GM12878 (cell line): Measurements from ENCODE around the gene FNDC11. TPM values are rescaled to one million over a fixed set of nuclear protein-coding genes. Genes with fewer than 3 reads are reported as not detected.

Experiments used
- ATAC-seq: fragments of 200-7000 bp; cut with Tn5 transposase; 3 replicates; pipeline ENCODE4 v1.9.1; 2020; ENCODE audit warnings: mild to moderate bottlenecking, moderate library complexity
- BruUV-seq: library from RNA; stranded (reverse); fragments of 400-500 nt; replicated peaks from 2 replicates; lab custom pipeline; 2021; lab: Mats Ljungman, UMichigan
- CTCF ChIA-PET: fragments of 300-600 bp; sonication (Branson Sonifier 250); formaldehyde crosslinking; extraction: SDS; loops from one replicate; lab custom pipeline; 2021; ENCODE audit warnings: inconsistent platforms; lab: Yijun Ruan, JAX
- POLR2A ChIA-PET: fragments of 350-600 bp; formaldehyde crosslinking; extraction: SDS; loops from one replicate; lab custom pipeline; 2021; ENCODE audit warnings: inconsistent platforms; lab: Charles Lee
- RAD21 ChIA-PET: fragments of 300-600 bp; sonication (Branson Sonifier 250); formaldehyde crosslinking; loops from one replicate; lab custom pipeline; 2023; ENCODE audit warnings: antibody characterized with exemption; ENCODE audit not compliant: unreplicated experiment; lab: Charles Lee
- SMC1A ChIA-PET: fragments of 300-600 bp; sonication (Branson Sonifier 250); formaldehyde crosslinking; loops from one replicate; lab custom pipeline; 2023; ENCODE audit not compliant: unreplicated experiment, uncharacterized antibody; lab: Charles Lee
- DNase-seq: peaks from one replicate; pipeline ENCODE4 v3.0.0-alpha.2; 2011; ENCODE audit warnings: low read depth, low spot score
- FAIRE-seq: peaks from 3 replicates; lab custom pipeline; 2011; peaks lifted over from hg19 to GRCh38; lab: Jason Lieb, UNC
- H2AFZ ChIP-seq: 2 replicates; pipeline ENCODE4 v1.6.0; 2011; ENCODE audit warnings: low read depth, low read length, control low read depth; ENCODE audit not compliant: control insufficient read depth
- H3K27ac ChIP-seq: 2 replicates; pipeline ENCODE4 v1.5.1; 2011; ENCODE audit warnings: control low read depth; ENCODE audit not compliant: control insufficient read depth, insufficient read depth
- H3K27me3 ChIP-seq, 2 experiments: replicated peaks in 1 of 2; 2 replicates each; pipeline versions ENCODE4 v1.6.0 to v1.6.1; 2011; ENCODE audit warnings: low read length in 1 of 2; ENCODE audit not compliant: control insufficient read depth in 2 of 2, insufficient read depth in 2 of 2
- H3K36me3 ChIP-seq, 2 experiments: 2 replicates each; pipeline ENCODE4 v1.5.1; 2011; ENCODE audit warnings: low read length in 1 of 2; ENCODE audit not compliant: control insufficient read depth in 2 of 2, insufficient read depth in 2 of 2
- H3K4me1 ChIP-seq: 2 replicates; pipeline ENCODE4 v1.6.1; 2011; ENCODE audit warnings: mild to moderate bottlenecking, low read length, moderate library complexity, mixed read lengths; ENCODE audit not compliant: control insufficient read depth, insufficient read depth
- H3K4me2 ChIP-seq: 2 replicates; pipeline ENCODE4 v1.6.0; 2011; ENCODE audit warnings: control low read depth; ENCODE audit not compliant: control insufficient read depth, insufficient read depth
- H3K4me3 ChIP-seq: fragments of 200-600 bp; sonication (generic); 2 replicates; pipeline ENCODE4 v1.5.1; 2016
- H3K79me2 ChIP-seq: 2 replicates; pipeline ENCODE4 v1.6.0; 2011; ENCODE audit warnings: low read length; ENCODE audit not compliant: control insufficient read depth, insufficient read depth
- H3K9ac ChIP-seq: 2 replicates; pipeline ENCODE4 v1.8.0; 2011; ENCODE audit warnings: low read length, control low read depth, mixed read lengths; ENCODE audit not compliant: control insufficient read depth, insufficient read depth
- H3K9me3 ChIP-seq: replicated peaks from 3 replicates; pipeline ENCODE4 v1.5.1; 2011; ENCODE audit warnings: mild to moderate bottlenecking, low read length; ENCODE audit not compliant: control insufficient read depth, insufficient read depth
- H4K20me1 ChIP-seq: 2 replicates; pipeline ENCODE4 v1.6.0; 2011; ENCODE audit not compliant: control insufficient read depth, insufficient read depth
- POLR2A ChIP-seq: IDR thresholded peaks from 2 replicates; pipeline ENCODE4 v1.6.1; 2011; ENCODE audit warnings: low read depth, mild to moderate bottlenecking, low read length
- WGBS: methylation state at CpG from one replicate; pipeline ENCODE4 v1.1.6; 2016; ENCODE audit warnings: low lambda C conversion rate; ENCODE audit not compliant: insufficient replicate concordance, insufficient coverage; ENCODE audit errors: missing lambda C conversion rate; 5-methylcytosine and 5-hydroxymethylcytosine counted together
- in situ Hi-C: fragments of 300-500 bp; cut with MboI; formaldehyde crosslinking; loops from 9 replicates; pipeline ENCODE4 v1.14.3; 2018; ENCODE audit warnings: mixed read lengths
- intact Hi-C: fragments of 100-400 bp; cut with micrococcal nuclease; formaldehyde crosslinking; loops from one replicate; pipeline ENCODE4 v1.14.2; 2022; ENCODE audit not compliant: unreplicated experiment
- polyA plus RNA-seq, 11 experiments: library from polyadenylated mRNA; depleted of rRNA in 4 of 11; unstranded in 6 of 11; stranded (reverse) in 5 of 11; fragments of >200 nt; fragmentation: Nextera tagmentation in 4 of 11; fragmentation: Illumina TruSeq in 1 of 11; extraction: Ambion mirVana in 4 of 11; extraction: Trizol in 1 of 11; gene quantifications; 1 replicate in 1 of 11; 2 replicates in 10 of 11; pipeline versions ENCODE4 v1.2.1 to v1.2.3, GENCODE V29; 2011 to 2016; ENCODE audit warnings: inconsistent platforms in 2 of 11, missing spikeins in 2 of 11, low read depth in 1 of 11
- total RNA-seq, 4 experiments: library from RNA; depleted of rRNA in 3 of 4; stranded (reverse); fragments of >200 nt in 3 of 4; fragmentation: Illumina TruSeq in 1 of 4; extraction: Trizol in 1 of 4; gene quantifications; 2 replicates each; pipeline versions ENCODE4 v1.2.1 to v1.2.3, GENCODE V29; 2013 to 2021
- TF ChIP-seq, protein P1 (sequence below): IDR thresholded peaks from 2 replicates; pipeline ENCODE4 v1.6.1; 2011; ENCODE audit warnings: mild to moderate bottlenecking, low read depth, low read length, moderate library complexity; ENCODE audit not compliant: insufficient replicate concordance
- TF ChIP-seq, protein P2 (sequence below): IDR thresholded peaks from 2 replicates; pipeline ENCODE4 v1.6.1; 2012; ENCODE audit warnings: mild to moderate bottlenecking, low read depth, low read length

Gene FNDC11
- total and polyA plus RNA-seq, 10 of the 15 experiments (the other 5 are each of a cell fraction or from before 2014, with no cell fraction given), result 0.09 to 0.72 (median 0.34) TPM; not detected in 2

DNA sequence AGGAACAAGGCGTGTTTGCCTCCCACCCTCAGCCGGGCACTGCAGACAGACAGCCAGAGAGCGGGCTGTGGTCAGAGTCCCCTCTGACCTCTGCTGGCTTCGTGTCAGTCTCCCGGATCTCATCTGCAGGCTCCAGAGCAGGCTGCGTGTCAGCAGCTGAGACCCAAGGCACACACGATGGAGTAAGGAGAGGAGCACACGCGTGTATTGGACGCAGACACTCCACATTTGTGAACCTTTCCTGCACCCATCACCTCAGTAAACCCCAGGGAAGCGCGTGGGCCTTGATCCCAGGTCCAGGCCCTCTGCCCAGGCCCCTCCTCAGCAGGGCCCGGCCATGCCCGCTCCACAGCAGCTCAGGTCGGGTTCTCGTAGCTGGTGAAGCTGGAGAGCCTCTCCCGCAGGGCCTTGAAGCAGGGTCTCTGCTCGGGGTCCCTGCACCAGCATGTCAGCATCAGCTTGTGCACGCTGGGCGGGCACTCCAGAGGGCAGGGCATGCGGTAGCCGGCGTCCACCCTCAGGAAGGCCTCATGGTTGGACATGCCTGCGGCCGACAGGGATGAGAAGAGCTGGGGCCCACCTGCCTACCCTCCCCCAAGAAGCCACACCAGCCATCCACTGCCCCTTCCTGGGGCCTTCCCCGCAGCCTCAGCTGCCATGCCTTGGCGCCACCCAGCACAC is 24.6 kb upstream of the FNDC11 start:
- no peaks in the 10 kb centered on the region for H3K36me3 ChIP-seq
- no TSS peak for BruUV-seq
- intact Hi-C loops (no loop called here), in situ Hi-C loops (no loop called here)
- SMC1A ChIA-PET, result interaction anchor here (0.8 to 2.3 kb wide), 3 partner anchors 8 to 33 kb away, joined by 4 to 6 read pairs (median 5); partner anchors contain the start of gene PTK6
- ATAC-seq, result peak; percentile 11; the same call in 1 of the 3 replicates
- 64% methylated on average over 27 of the region's 27 CpGs for WGBS
- TF ChIP-seq, protein P1, sequence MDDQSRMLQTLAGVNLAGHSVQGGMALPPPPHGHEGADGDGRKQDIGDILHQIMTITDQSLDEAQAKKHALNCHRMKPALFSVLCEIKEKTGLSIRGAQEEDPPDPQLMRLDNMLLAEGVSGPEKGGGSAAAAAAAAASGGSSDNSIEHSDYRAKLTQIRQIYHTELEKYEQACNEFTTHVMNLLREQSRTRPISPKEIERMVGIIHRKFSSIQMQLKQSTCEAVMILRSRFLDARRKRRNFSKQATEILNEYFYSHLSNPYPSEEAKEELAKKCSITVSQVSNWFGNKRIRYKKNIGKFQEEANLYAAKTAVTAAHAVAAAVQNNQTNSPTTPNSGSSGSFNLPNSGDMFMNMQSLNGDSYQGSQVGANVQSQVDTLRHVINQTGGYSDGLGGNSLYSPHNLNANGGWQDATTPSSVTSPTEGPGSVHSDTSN, result no peak
- TF ChIP-seq, protein P2, sequence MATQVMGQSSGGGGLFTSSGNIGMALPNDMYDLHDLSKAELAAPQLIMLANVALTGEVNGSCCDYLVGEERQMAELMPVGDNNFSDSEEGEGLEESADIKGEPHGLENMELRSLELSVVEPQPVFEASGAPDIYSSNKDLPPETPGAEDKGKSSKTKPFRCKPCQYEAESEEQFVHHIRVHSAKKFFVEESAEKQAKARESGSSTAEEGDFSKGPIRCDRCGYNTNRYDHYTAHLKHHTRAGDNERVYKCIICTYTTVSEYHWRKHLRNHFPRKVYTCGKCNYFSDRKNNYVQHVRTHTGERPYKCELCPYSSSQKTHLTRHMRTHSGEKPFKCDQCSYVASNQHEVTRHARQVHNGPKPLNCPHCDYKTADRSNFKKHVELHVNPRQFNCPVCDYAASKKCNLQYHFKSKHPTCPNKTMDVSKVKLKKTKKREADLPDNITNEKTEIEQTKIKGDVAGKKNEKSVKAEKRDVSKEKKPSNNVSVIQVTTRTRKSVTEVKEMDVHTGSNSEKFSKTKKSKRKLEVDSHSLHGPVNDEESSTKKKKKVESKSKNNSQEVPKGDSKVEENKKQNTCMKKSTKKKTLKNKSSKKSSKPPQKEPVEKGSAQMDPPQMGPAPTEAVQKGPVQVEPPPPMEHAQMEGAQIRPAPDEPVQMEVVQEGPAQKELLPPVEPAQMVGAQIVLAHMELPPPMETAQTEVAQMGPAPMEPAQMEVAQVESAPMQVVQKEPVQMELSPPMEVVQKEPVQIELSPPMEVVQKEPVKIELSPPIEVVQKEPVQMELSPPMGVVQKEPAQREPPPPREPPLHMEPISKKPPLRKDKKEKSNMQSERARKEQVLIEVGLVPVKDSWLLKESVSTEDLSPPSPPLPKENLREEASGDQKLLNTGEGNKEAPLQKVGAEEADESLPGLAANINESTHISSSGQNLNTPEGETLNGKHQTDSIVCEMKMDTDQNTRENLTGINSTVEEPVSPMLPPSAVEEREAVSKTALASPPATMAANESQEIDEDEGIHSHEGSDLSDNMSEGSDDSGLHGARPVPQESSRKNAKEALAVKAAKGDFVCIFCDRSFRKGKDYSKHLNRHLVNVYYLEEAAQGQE, result no peak
- TF ChIP-seq POLR2A, result peak; percentile 33; the same call in 1 of the 2 replicates
- FAIRE-seq, result no peak
- H3K4me3 ChIP-seq, result no peak overlapping the region
- no peak overlapping the region for H2AFZ ChIP-seq
- no peaks in the 10 kb centered on the region for H3K79me2 ChIP-seq
- H4K20me1 ChIP-seq, result no peaks in the 10 kb centered on the region
- H3K4me2 ChIP-seq, result peak overlapping the region; percentile 36
- RAD21 ChIA-PET, result interaction anchor here (0.6 to 1.7 kb wide), 3 partner anchors 9 to 591 kb away, joined by 4 to 5 read pairs (median 4); partner anchors contain the start of genes PPDPF and PTK6
- H3K4me1 ChIP-seq, result peaks cover 10% of the 10 kb centered on the region
- H3K9ac ChIP-seq, result no peak overlapping the region
- CTCF ChIA-PET, result interaction anchor here (0.9 to 2.7 kb wide), 3 partner anchors 8 to 509 kb away, joined by 4 to 13 read pairs (median 4); partner anchors contain the start of gene PTK6
- H3K9me3 ChIP-seq, result no peaks in the 10 kb centered on the region
- POLR2A ChIA-PET, result interaction anchor here (1.5 kb wide), 1 partner anchor 9 kb away, joined by 8 read pairs; the partner anchor contains the start of gene PPDPF
- no peak for DNase-seq
- no peaks in the 10 kb centered on the region; a peak in 1 of 4 replicates for H3K27me3 ChIP-seq
- H3K27ac ChIP-seq, result no peak overlapping the region
